Measurements from ENCODE around the gene DLGAP4.

DNA sequence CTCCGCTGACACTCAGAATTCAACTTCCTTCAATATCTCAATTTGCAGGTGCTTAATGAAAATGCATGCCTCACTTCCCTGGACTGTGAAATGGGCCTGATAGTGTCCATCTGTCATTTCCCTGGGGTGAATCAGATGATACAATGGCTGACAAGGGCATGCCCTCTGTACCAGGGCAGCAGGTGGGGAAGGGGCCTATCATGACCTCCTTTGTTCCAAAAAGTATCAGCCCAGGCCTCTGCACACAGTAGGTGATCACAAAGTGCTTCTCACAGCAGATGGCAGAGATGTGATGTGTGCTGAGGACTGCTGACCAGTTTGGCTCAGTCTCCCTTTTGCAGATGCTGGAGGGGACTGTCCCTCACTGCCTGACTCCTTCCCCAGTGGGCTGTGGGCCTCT lies 44.3 kb downstream of the DLGAP4 start:
- TF ChIP-seq POLR2AphosphoS2 (conservative IDR thresholded peaks at IDR 0.05; ENCODE audit: low read length), result no peak
- TF ChIP-seq CTCF (IDR thresholded peaks at IDR 0.05), result no peak
- no peak for TF ChIP-seq KDM1A (IDR thresholded peaks at IDR 0.05; ENCODE audit: low read depth)
- TF ChIP-seq HOXB13 (CRISPR knock-in tag; IDR thresholded peaks at IDR 0.05; ENCODE audit: low read depth), result no peak
- no peak for TF ChIP-seq USF2 (IDR thresholded peaks at IDR 0.05)
- TF ChIP-seq POLR2A (IDR thresholded peaks at IDR 0.05; ENCODE audit: low read length), result no peak
- no peak for TF ChIP-seq HDAC2 (IDR thresholded peaks at IDR 0.05)
- no peak for TF ChIP-seq EP300 (IDR thresholded peaks at IDR 0.05)
